GM12878 (cell line): ENCODE measurements around the gene CEP78. TPM values are rescaled to one million over a fixed set of nuclear protein-coding genes. Genes with fewer than 3 reads are reported as not detected.

Source experiments
- ATAC-seq: fragments of 200-7000 bp; cut with Tn5 transposase; 3 replicates; pipeline ENCODE4 v1.9.1; 2020; ENCODE audit warnings: mild to moderate bottlenecking, moderate library complexity
- BruUV-seq: library from RNA; stranded (reverse); fragments of 400-500 nt; replicated peaks from 2 replicates; lab custom pipeline; 2021; lab: Mats Ljungman, UMichigan
- CTCF ChIA-PET: fragments of 300-600 bp; sonication (Branson Sonifier 250); formaldehyde crosslinking; extraction: SDS; loops from one replicate; lab custom pipeline; 2021; ENCODE audit warnings: inconsistent platforms; lab: Yijun Ruan, JAX
- POLR2A ChIA-PET: fragments of 350-600 bp; formaldehyde crosslinking; extraction: SDS; loops from one replicate; lab custom pipeline; 2021; ENCODE audit warnings: inconsistent platforms; lab: Charles Lee
- RAD21 ChIA-PET: fragments of 300-600 bp; sonication (Branson Sonifier 250); formaldehyde crosslinking; loops from one replicate; lab custom pipeline; 2023; ENCODE audit warnings: antibody characterized with exemption; ENCODE audit not compliant: unreplicated experiment; lab: Charles Lee
- SMC1A ChIA-PET: fragments of 300-600 bp; sonication (Branson Sonifier 250); formaldehyde crosslinking; loops from one replicate; lab custom pipeline; 2023; ENCODE audit not compliant: unreplicated experiment, uncharacterized antibody; lab: Charles Lee
- DNase-seq: peaks from one replicate; pipeline ENCODE4 v3.0.0-alpha.2; 2011; ENCODE audit warnings: low read depth, low spot score
- FAIRE-seq: peaks from 3 replicates; lab custom pipeline; 2011; peaks lifted over from hg19 to GRCh38; lab: Jason Lieb, UNC
- H2AFZ ChIP-seq: 2 replicates; pipeline ENCODE4 v1.6.0; 2011; ENCODE audit warnings: low read depth, low read length, control low read depth; ENCODE audit not compliant: control insufficient read depth
- H3K27ac ChIP-seq: 2 replicates; pipeline ENCODE4 v1.5.1; 2011; ENCODE audit warnings: control low read depth; ENCODE audit not compliant: control insufficient read depth, insufficient read depth
- H3K27me3 ChIP-seq, 2 experiments: replicated peaks in 1 of 2; 2 replicates each; pipeline versions ENCODE4 v1.6.0 to v1.6.1; 2011; ENCODE audit warnings: low read length in 1 of 2; ENCODE audit not compliant: control insufficient read depth in 2 of 2, insufficient read depth in 2 of 2
- H3K36me3 ChIP-seq, 2 experiments: 2 replicates each; pipeline ENCODE4 v1.5.1; 2011; ENCODE audit warnings: low read length in 1 of 2; ENCODE audit not compliant: control insufficient read depth in 2 of 2, insufficient read depth in 2 of 2
- H3K4me1 ChIP-seq: 2 replicates; pipeline ENCODE4 v1.6.1; 2011; ENCODE audit warnings: mild to moderate bottlenecking, low read length, moderate library complexity, mixed read lengths; ENCODE audit not compliant: control insufficient read depth, insufficient read depth
- H3K4me2 ChIP-seq: 2 replicates; pipeline ENCODE4 v1.6.0; 2011; ENCODE audit warnings: control low read depth; ENCODE audit not compliant: control insufficient read depth, insufficient read depth
- H3K4me3 ChIP-seq: fragments of 200-600 bp; sonication (generic); 2 replicates; pipeline ENCODE4 v1.5.1; 2016
- H3K79me2 ChIP-seq: 2 replicates; pipeline ENCODE4 v1.6.0; 2011; ENCODE audit warnings: low read length; ENCODE audit not compliant: control insufficient read depth, insufficient read depth
- H3K9ac ChIP-seq: 2 replicates; pipeline ENCODE4 v1.8.0; 2011; ENCODE audit warnings: low read length, control low read depth, mixed read lengths; ENCODE audit not compliant: control insufficient read depth, insufficient read depth
- H3K9me3 ChIP-seq: replicated peaks from 3 replicates; pipeline ENCODE4 v1.5.1; 2011; ENCODE audit warnings: mild to moderate bottlenecking, low read length; ENCODE audit not compliant: control insufficient read depth, insufficient read depth
- H4K20me1 ChIP-seq: 2 replicates; pipeline ENCODE4 v1.6.0; 2011; ENCODE audit not compliant: control insufficient read depth, insufficient read depth
- ATF7 ChIP-seq: fragments of 450-650 bp; IDR thresholded peaks from 2 replicates; pipeline ENCODE4 v1.6.1; 2016; ENCODE audit warnings: low read depth, mild to moderate bottlenecking
- BCL11A ChIP-seq: IDR thresholded peaks from 2 replicates; pipeline ENCODE4 v1.6.1; 2011; ENCODE audit warnings: low read depth, low read length
- BHLHE40 ChIP-seq, 2 experiments: fragments of 450-650 bp in 1 of 2; IDR thresholded peaks; 2 replicates each; pipeline ENCODE4 v1.6.1; 2011 to 2017; ENCODE audit warnings: low read depth in 2 of 2, borderline replicate concordance in 1 of 2, improper control_type of control experiment in 1 of 2, low read length in 1 of 2, mild to moderate bottlenecking in 1 of 2
- CBFB ChIP-seq: IDR thresholded peaks from 2 replicates; pipeline ENCODE4 v1.6.1; 2016; ENCODE audit warnings: antibody characterized with exemption, low read depth
- CEBPB ChIP-seq, 2 experiments: fragments of 150-350 bp in 1 of 2; IDR thresholded peaks; 2 replicates each; pipeline ENCODE4 v1.6.1; 2012 to 2014; ENCODE audit warnings: low read depth in 2 of 2, low read length in 2 of 2, borderline replicate concordance in 1 of 2, inconsistent platforms in 1 of 2
- CHD2 ChIP-seq: IDR thresholded peaks from 2 replicates; pipeline ENCODE4 v1.6.1; 2011; ENCODE audit warnings: low read depth, low read length, improper control_type of control experiment, borderline replicate concordance
- E2F4 ChIP-seq: IDR thresholded peaks from 2 replicates; pipeline ENCODE4 v1.6.1; 2012; ENCODE audit warnings: low read depth, low read length, improper control_type of control experiment
- MEF2A ChIP-seq: IDR thresholded peaks from 2 replicates; pipeline ENCODE4 v1.6.1; 2011; ENCODE audit warnings: low read depth, mild to moderate bottlenecking, low read length, moderate library complexity; ENCODE audit not compliant: insufficient read depth
- NFIC ChIP-seq: IDR thresholded peaks from 2 replicates; pipeline ENCODE4 v1.6.1; 2012; ENCODE audit warnings: low read depth, mild to moderate bottlenecking, inconsistent platforms, low read length, moderate library complexity
- RAD21 ChIP-seq: IDR thresholded peaks from 2 replicates; pipeline ENCODE4 v1.6.1; 2011; ENCODE audit warnings: mild to moderate bottlenecking, low read depth, low read length, moderate library complexity; ENCODE audit not compliant: insufficient read depth
- SMAD5 ChIP-seq: IDR thresholded peaks from 2 replicates; pipeline ENCODE4 v1.6.1; 2016; ENCODE audit warnings: antibody characterized with exemption, low read depth
- SPI1 ChIP-seq: IDR thresholded peaks from 2 replicates; pipeline ENCODE4 v1.6.1; 2011; ENCODE audit warnings: low read depth, mild to moderate bottlenecking, low read length, moderate library complexity, borderline replicate concordance; ENCODE audit not compliant: insufficient read depth
- STAT3 ChIP-seq: IDR thresholded peaks from 2 replicates; pipeline ENCODE4 v1.6.1; 2011; ENCODE audit warnings: low read depth, low read length, improper control_type of control experiment
- ZBTB4 ChIP-seq: fragments of 450-650 bp; formaldehyde crosslinking; IDR thresholded peaks from 2 replicates; pipeline ENCODE4 v1.4.0; 2022; ENCODE audit warnings: mild to moderate bottlenecking, moderate library complexity
- ZNF622 ChIP-seq: fragments of 450-650 bp; IDR thresholded peaks from 2 replicates; pipeline ENCODE4 v1.6.1; 2017; ENCODE audit warnings: mild to moderate bottlenecking, inconsistent platforms
- WGBS: methylation state at CpG from one replicate; pipeline ENCODE4 v1.1.6; 2016; ENCODE audit warnings: low lambda C conversion rate; ENCODE audit not compliant: insufficient replicate concordance, insufficient coverage; ENCODE audit errors: missing lambda C conversion rate; 5-methylcytosine and 5-hydroxymethylcytosine counted together
- in situ Hi-C: fragments of 300-500 bp; cut with MboI; formaldehyde crosslinking; loops from 9 replicates; pipeline ENCODE4 v1.14.3; 2018; ENCODE audit warnings: mixed read lengths
- intact Hi-C: fragments of 100-400 bp; cut with micrococcal nuclease; formaldehyde crosslinking; loops from one replicate; pipeline ENCODE4 v1.14.2; 2022; ENCODE audit not compliant: unreplicated experiment
- polyA plus RNA-seq, 11 experiments: library from polyadenylated mRNA; depleted of rRNA in 4 of 11; unstranded in 6 of 11; stranded (reverse) in 5 of 11; fragments of >200 nt; fragmentation: Nextera tagmentation in 4 of 11; fragmentation: Illumina TruSeq in 1 of 11; extraction: Ambion mirVana in 4 of 11; extraction: Trizol in 1 of 11; gene quantifications; 1 replicate in 1 of 11; 2 replicates in 10 of 11; pipeline versions ENCODE4 v1.2.1 to v1.2.3, GENCODE V29; 2011 to 2016; ENCODE audit warnings: inconsistent platforms in 2 of 11, missing spikeins in 2 of 11, low read depth in 1 of 11
- total RNA-seq, 4 experiments: library from RNA; depleted of rRNA in 3 of 4; stranded (reverse); fragments of >200 nt in 3 of 4; fragmentation: Illumina TruSeq in 1 of 4; extraction: Trizol in 1 of 4; gene quantifications; 2 replicates each; pipeline versions ENCODE4 v1.2.1 to v1.2.3, GENCODE V29; 2013 to 2021

The CEP78 gene
- total and polyA plus RNA-seq, 10 of the 15 experiments (the other 5 are each of a cell fraction or from before 2014, with no cell fraction given) = 4.1 to 44.9 (median 27.9) TPM

- intact Hi-C loops = no loop called here
- ChIA-PET RAD21 (no interaction called here), POLR2A (no interaction called here), CTCF (interaction anchor here (0.8 to 1.3 kb wide), 2 partner anchors 15 to 126 kb away, joined by 3 read pairs; no protein-coding TSS in a partner anchor), SMC1A (no interaction called here)
- no peak for DNase-seq
- H3K4me1 ChIP-seq = no peaks in the 10 kb centered on the region
- no TSS peak for BruUV-seq
- FAIRE-seq = no peak
- H3K79me2 ChIP-seq = no peaks in the 10 kb centered on the region; the same call in none of the 2 replicates
- peaks cover 0 to 6% of the 10 kb centered on the region in 2 experiments; a peak in 2 of 4 replicates for H3K36me3 ChIP-seq
- 96% methylated on average over 1 of the region's 1 CpG for WGBS
- H3K9me3 ChIP-seq = no peaks in the 10 kb centered on the region
- H3K27ac ChIP-seq = no peak overlapping the region
- in situ Hi-C loops = no loop called here
- no peaks in the 10 kb centered on the region for H3K27me3 ChIP-seq
- H4K20me1 ChIP-seq = no peaks in the 10 kb centered on the region
- H3K9ac ChIP-seq = no peak overlapping the region
- no peak for ATAC-seq
- no peak overlapping the region for H3K4me2 ChIP-seq
- no peak overlapping the region for H2AFZ ChIP-seq
- H3K4me3 ChIP-seq = no peak overlapping the region
- TF ChIP-seq CEBPB (IDR thresholded peaks at IDR 0.05; ENCODE audit: borderline replicate concordance in 1 of 2, low read depth in 2 of 2, low read length in 2 of 2) (no peak), BHLHE40 (IDR thresholded peaks at IDR 0.05; ENCODE audit: borderline replicate concordance in 1 of 2, low read depth in 2 of 2, low read length in 1 of 2) (no peak), CBFB (no peak), RAD21 (no peak), MEF2A (no peak), ATF7 (no peak), E2F4 (no peak), SMAD5 (no peak), BCL11A (no peak), NFIC (no peak), SPI1 (no peak), ZBTB4 (CRISPR knock-in tag) (no peak), ZNF622 (no peak), STAT3 (no peak), CHD2 (no peak)
These were observed 7.3 kb downstream of the CEP78 start for GRCh38 chr9:78243130-78243529.
